Chondrocyte (in vitro differentiated cells): ENCODE results near the gene ATP5F1B. TPM values are rescaled to one million over a fixed set of nuclear protein-coding genes. Genes with fewer than 3 reads are reported as not detected.

Source experiments
- DNase-seq: peaks from one replicate; pipeline ENCODE4 v3.0.0; 2021; ENCODE audit warnings: mixed read lengths, low spot score
- H3K27ac Mint-ChIP-seq: one replicate; pipeline ENCODE4 v1.8.0; 2021; ENCODE audit warnings: mild to moderate bottlenecking, moderate library complexity, mixed read lengths; ENCODE audit not compliant: unreplicated experiment
- H3K27me3 Mint-ChIP-seq: 2 replicates; pipeline ENCODE4 v1.8.0; 2021; ENCODE audit warnings: low read depth, mixed read lengths
- H3K36me3 Mint-ChIP-seq: 2 replicates; pipeline ENCODE4 v1.8.0; 2021; ENCODE audit warnings: low read depth, mixed read lengths
- H3K4me1 Mint-ChIP-seq: 2 replicates; pipeline ENCODE4 v1.8.0; 2021; ENCODE audit warnings: low read depth, mild to moderate bottlenecking, mixed read lengths
- H3K4me3 Mint-ChIP-seq: one replicate; pipeline ENCODE4 v1.8.0; 2021; ENCODE audit warnings: mild to moderate bottlenecking, moderate library complexity, mixed read lengths; ENCODE audit not compliant: unreplicated experiment
- H3K9me3 Mint-ChIP-seq: 2 replicates; pipeline ENCODE4 v1.8.0; 2021; ENCODE audit warnings: low read depth, mixed read lengths
- long read RNA-seq: library from polyadenylated mRNA; stranded (forward); transcript quantifications from one replicate; pipeline ENCODE4 v2.0.0, GENCODE V29; 2021
- total RNA-seq: library from RNA; stranded (reverse); gene quantifications from 3 replicates; pipeline ENCODE4 v1.2.1, GENCODE V29; 2021
- TF ChIP-seq, protein P1 (sequence below): fragments of 200-600 bp; sonication (generic); IDR thresholded peaks from 2 replicates; pipeline ENCODE4 v1.5.0; 2021; ENCODE audit warnings: antibody characterized with exemption, mild to moderate bottlenecking, moderate library complexity

The ATP5F1B gene
- 380 to 467 TPM (median 398 TPM) in 3 replicates for total RNA-seq
- long read RNA-seq, transcript ATP5F1B-201 (10 exons, 1,839 nt), result major isoform, 422 of 476 reads
- long read RNA-seq, transcript ATP5F1B-208 (2 exons, 457 nt), result minor isoform, 14 of 476 reads
- long read RNA-seq, partial matches to known transcripts, result 19 of 476 reads
- long read RNA-seq, other reads (novel, unspliced or antisense), result 21 of 476 reads

- no peaks in the 10 kb centered on the region for H3K27me3 Mint-ChIP-seq
- H3K4me1 Mint-ChIP-seq, result peaks cover 25% of the 10 kb centered on the region
- H3K36me3 Mint-ChIP-seq, result peaks cover 19% of the 10 kb centered on the region
- TF ChIP-seq, protein P1, sequence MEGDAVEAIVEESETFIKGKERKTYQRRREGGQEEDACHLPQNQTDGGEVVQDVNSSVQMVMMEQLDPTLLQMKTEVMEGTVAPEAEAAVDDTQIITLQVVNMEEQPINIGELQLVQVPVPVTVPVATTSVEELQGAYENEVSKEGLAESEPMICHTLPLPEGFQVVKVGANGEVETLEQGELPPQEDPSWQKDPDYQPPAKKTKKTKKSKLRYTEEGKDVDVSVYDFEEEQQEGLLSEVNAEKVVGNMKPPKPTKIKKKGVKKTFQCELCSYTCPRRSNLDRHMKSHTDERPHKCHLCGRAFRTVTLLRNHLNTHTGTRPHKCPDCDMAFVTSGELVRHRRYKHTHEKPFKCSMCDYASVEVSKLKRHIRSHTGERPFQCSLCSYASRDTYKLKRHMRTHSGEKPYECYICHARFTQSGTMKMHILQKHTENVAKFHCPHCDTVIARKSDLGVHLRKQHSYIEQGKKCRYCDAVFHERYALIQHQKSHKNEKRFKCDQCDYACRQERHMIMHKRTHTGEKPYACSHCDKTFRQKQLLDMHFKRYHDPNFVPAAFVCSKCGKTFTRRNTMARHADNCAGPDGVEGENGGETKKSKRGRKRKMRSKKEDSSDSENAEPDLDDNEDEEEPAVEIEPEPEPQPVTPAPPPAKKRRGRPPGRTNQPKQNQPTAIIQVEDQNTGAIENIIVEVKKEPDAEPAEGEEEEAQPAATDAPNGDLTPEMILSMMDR, result no peak
- DNase-seq, result peak; percentile 97
- H3K27ac Mint-ChIP-seq, result peak within 1 kb of the TSS; percentile 98
- no peaks in the 10 kb centered on the region for H3K9me3 Mint-ChIP-seq
- peak within 1 kb of the TSS; percentile 99 for H3K4me3 Mint-ChIP-seq
Observed at GRCh38 chr12:56645717-56646446, at the start of gene ATP5F1B. Gene ATP5F1B, minus strand, starts transcription at chr12:56645984. Its CDS starts 21 bp downstream, at chr12:56645963.

DNA sequence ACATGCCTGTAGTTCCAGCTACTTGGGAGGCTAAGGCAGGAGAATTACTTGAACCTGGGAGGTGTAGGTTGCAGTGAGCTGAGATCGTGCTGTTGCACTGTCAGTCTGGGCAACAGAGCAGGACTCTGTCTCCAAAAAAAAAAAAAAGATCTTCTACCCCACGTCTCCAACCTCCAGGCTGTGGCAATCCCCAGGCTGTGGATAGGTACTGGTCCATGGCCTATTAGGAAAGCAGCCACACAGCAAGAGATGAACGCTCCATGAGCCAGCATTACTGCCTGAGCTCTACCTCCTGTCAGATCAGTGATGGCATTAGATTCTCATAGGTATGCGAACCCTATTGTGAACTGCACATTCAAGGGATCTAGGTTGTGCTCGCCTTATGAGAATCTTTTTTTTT, 48.4 kb upstream of the ATP5F1B start:
- Mint-ChIP-seq H3K9me3 (no peaks in the 10 kb centered on the region), H3K4me3 (no peak overlapping the region)

DNA sequence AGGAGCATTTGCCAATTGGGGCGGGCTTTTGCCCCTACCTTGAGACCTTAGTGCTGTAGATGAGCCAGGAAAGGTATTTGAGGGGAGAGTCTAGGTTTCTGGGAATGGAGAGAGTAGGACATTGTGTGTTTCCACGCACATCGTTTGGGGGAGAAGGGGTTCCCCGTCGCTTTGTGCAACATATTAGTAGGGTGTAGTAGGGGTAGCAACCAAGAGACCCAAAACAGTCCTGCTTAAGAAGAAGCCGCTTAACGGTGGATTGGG, 43.0 kb upstream of the ATP5F1B start:
- peak overlapping the region; percentile 99 for H3K27ac Mint-ChIP-seq
- H3K9me3 Mint-ChIP-seq, result no peaks in the 10 kb centered on the region
- peaks cover 2% of the 10 kb centered on the region for H3K36me3 Mint-ChIP-seq
- no peak for DNase-seq
- H3K4me1 Mint-ChIP-seq, result peaks cover 36% of the 10 kb centered on the region
- H3K4me3 Mint-ChIP-seq, result peak overlapping the region; percentile 91
- H3K27me3 Mint-ChIP-seq, result no peaks in the 10 kb centered on the region
- TF ChIP-seq, protein P1, result no peak

More for the DNA sequence above, 48.4 kb upstream of the ATP5F1B start:
- Mint-ChIP-seq H3K27me3 (no peaks in the 10 kb centered on the region), H3K27ac (no peak overlapping the region), H3K4me1 (peaks cover 11% of the 10 kb centered on the region), H3K36me3 (no peaks in the 10 kb centered on the region)
- TF ChIP-seq, protein P1, result no peak
- peak; percentile 13 for DNase-seq

DNA sequence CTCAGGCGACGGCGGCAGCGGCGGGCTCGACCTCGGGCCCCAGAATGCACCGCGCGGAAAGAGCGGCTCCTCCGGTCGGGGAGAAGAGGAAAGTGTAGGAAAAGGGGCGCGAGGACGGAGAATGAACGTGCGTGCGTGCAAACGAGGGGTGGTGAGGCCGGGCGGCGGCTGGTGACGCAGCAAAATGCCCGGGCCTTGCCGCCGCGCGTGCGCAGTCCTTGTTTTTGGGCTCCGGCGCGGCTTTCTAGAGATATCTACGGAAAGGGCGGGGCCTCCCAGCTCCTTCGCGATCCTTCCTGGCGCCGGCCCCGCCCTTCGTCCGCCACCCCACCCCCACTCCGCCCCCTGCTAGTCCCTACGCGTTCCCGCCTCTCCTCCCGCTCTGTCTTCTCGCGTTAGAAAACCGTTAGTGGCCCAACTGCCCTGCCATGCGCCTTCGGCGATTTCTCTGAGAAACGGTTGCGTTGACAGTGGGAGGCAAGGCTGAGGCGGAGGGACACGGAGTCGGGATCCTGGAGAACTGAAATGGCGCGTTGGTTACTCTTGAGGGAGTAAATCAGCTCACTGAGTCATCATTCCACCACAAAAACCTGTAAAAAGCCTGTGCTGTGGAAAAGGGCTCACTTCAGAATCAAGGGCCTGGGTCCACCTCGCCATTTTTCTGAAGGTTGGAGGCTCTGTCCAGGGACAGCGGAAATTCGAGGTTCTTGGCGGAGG, 42.5 kb upstream of the ATP5F1B start, which contains the start of gene PTGES3:
TSS of gene PTGES3 (minus strand) at position 156 of the 717 bp plus-strand sequence. CDS start 285 bp downstream, outside the sequence.
- Mint-ChIP-seq H3K36me3 (peaks cover 2% of the 10 kb centered on the region), H3K27me3 (no peaks in the 10 kb centered on the region), H3K27ac (peak within 1 kb of the TSS; percentile 99), H3K4me1 (peaks cover 36% of the 10 kb centered on the region), H3K9me3 (no peaks in the 10 kb centered on the region), H3K4me3 (peak within 1 kb of the TSS; percentile 91)
- DNase-seq, result peak; percentile 98
- TF ChIP-seq, protein P1, result no peak
